NK-92 treated with Interleukin-12 subunit alpha and Interleukin-12 subunit beta, amount 100 ng/mL, for 24 hours (cell line): ENCODE data around the gene DCDC1.

Source experiments
- DNase-seq: peaks from one replicate; lab custom pipeline; 2025; lab: John Stamatoyannopoulos, UW

Gene DCDC1

GRCh38 chr11:31369348-31370329 is at the start of gene DCDC1, which contains the start of gene DNAJC24:
Gene DCDC1, minus strand, starts transcription at chr11:31369739. Its CDS starts 41,459 bp downstream, at chr11:31328280.
Gene DNAJC24, plus strand, starts transcription at chr11:31369860. Its CDS starts 889 bp downstream, at chr11:31370749.
- DNase-seq: peak; percentile 83

- DNase-seq: no peak
These were observed 49.6 kb upstream of the DCDC1 start for GRCh38 chr11:31419138-31419537.

- DNase-seq: no peak
These were observed 48.3 kb upstream of the DCDC1 start for GRCh38 chr11:31417816-31418215.

GRCh38 chr11:31417357-31417756 is 47.8 kb upstream of the DCDC1 start:
- DNase-seq: no peak

- no peak for DNase-seq
These were observed 45.9 kb upstream of the DCDC1 start for GRCh38 chr11:31415435-31415834.

GRCh38 chr11:31414338-31414737 is 44.8 kb upstream of the DCDC1 start:
- DNase-seq: no peak

- DNase-seq: no peak
These were observed 43.4 kb upstream of the DCDC1 start for GRCh38 chr11:31412946-31413345.

GRCh38 chr11:31408201-31408600 is 38.7 kb upstream of the DCDC1 start:
- DNase-seq: no peak

- DNase-seq: no peak
These were observed 35.1 kb upstream of the DCDC1 start for GRCh38 chr11:31404614-31405013.

GRCh38 chr11:31397239-31397834 is 27.8 kb upstream of the DCDC1 start:
- no peak for DNase-seq

GRCh38 chr11:31387379-31387778 is 17.8 kb upstream of the DCDC1 start:
- no peak for DNase-seq

GRCh38 chr11:31383116-31383515 is 13.6 kb upstream of the DCDC1 start:
- no peak for DNase-seq

- no peak for DNase-seq
These were observed 6.3 kb upstream of the DCDC1 start for GRCh38 chr11:31375879-31376278.

GRCh38 chr11:31366795-31367194 is 2.7 kb downstream of the DCDC1 start:
- no peak for DNase-seq

GRCh38 chr11:31361743-31362142 is 7.8 kb downstream of the DCDC1 start:
- DNase-seq: no peak

- DNase-seq: no peak
These were observed 13.7 kb downstream of the DCDC1 start for GRCh38 chr11:31355817-31356216.

GRCh38 chr11:31355131-31355530 is 14.4 kb downstream of the DCDC1 start:
- DNase-seq: no peak

GRCh38 chr11:31351168-31351567 is 18.4 kb downstream of the DCDC1 start:
- no peak for DNase-seq

GRCh38 chr11:31340903-31341572 is 28.5 kb downstream of the DCDC1 start:
- DNase-seq: no peak

GRCh38 chr11:31337806-31338205 is 31.7 kb downstream of the DCDC1 start:
- no peak for DNase-seq

GRCh38 chr11:31328697-31329096 is 40.8 kb downstream of the DCDC1 start:
- DNase-seq: no peak

- DNase-seq: no peak
These were observed 42.1 kb downstream of the DCDC1 start for GRCh38 chr11:31327417-31327816.
